H1 (cell line): ENCODE measurements around the gene ITGB7. TPM values are rescaled to one million over a fixed set of nuclear protein-coding genes. Genes with fewer than 3 reads are reported as not detected.
A peak's percentile ranks its signal among the peaks of the same experiment; 100 is the strongest.

ENCODE experiments used
- CTCF ChIA-PET: fragments of 300-600 bp; sonication (Branson Sonifier 250); formaldehyde crosslinking; loops from one replicate; lab custom pipeline; 2021; ENCODE audit not compliant: partially characterized antibody; lab: Charles Lee
- POLR2A ChIA-PET: fragments of 300-600 bp; sonication (Branson Sonifier 250); formaldehyde crosslinking; loops from one replicate; lab custom pipeline; 2021; ENCODE audit warnings: inconsistent platforms; ENCODE audit not compliant: partially characterized antibody; lab: Charles Lee
- DNase-seq, 2 experiments: peaks; one replicate each; pipeline versions ENCODE4 v3.0.0 to v3.0.0-alpha.2; 2010 to 2022; ENCODE audit warnings: low spot score in 2 of 2, low read depth in 1 of 2, mixed read lengths in 1 of 2
- FAIRE-seq: peaks from 2 replicates; lab custom pipeline; 2011; peaks lifted over from hg19 to GRCh38; lab: Jason Lieb, UNC
- H2AFZ ChIP-seq: 2 replicates; pipeline ENCODE4 v1.8.1; 2012; ENCODE audit warnings: low read length, inconsistent platforms
- H2AK5ac ChIP-seq: 2 replicates; pipeline ENCODE4 v1.6.1; 2013; ENCODE audit warnings: low read depth, low read length
- H2BK120ac ChIP-seq: replicated peaks from 2 replicates; pipeline ENCODE3; 2013; ENCODE audit warnings: low read depth, low read length, inconsistent platforms
- H2BK12ac ChIP-seq: 2 replicates; pipeline ENCODE4 v1.6.1; 2013; ENCODE audit warnings: low read depth, low read length
- H2BK15ac ChIP-seq: 2 replicates; pipeline ENCODE4 v1.6.1; 2013; ENCODE audit warnings: low read length
- H2BK20ac ChIP-seq: 2 replicates; pipeline ENCODE4 v1.6.1; 2013; ENCODE audit warnings: low read length
- H2BK5ac ChIP-seq: 2 replicates; pipeline ENCODE4 v1.6.1; 2013; ENCODE audit warnings: low read depth, low read length
- H3K14ac ChIP-seq: 2 replicates; pipeline ENCODE4 v1.6.1; 2013; ENCODE audit warnings: inconsistent platforms; ENCODE audit not compliant: insufficient read length
- H3K18ac ChIP-seq: 2 replicates; pipeline ENCODE4 v1.6.1; 2013; ENCODE audit warnings: low read length; ENCODE audit errors: extremely low read depth
- H3K23ac ChIP-seq: 2 replicates; pipeline ENCODE4 v1.6.1; 2013; ENCODE audit warnings: inconsistent platforms; ENCODE audit not compliant: insufficient read length
- H3K23me2 ChIP-seq: 2 replicates; pipeline ENCODE4 v1.6.1; 2013; ENCODE audit warnings: low read depth, low read length
- H3K27ac ChIP-seq: 2 replicates; pipeline ENCODE4 v1.6.1; 2011; ENCODE audit warnings: low read depth, low read length, inconsistent platforms
- H3K27me3 ChIP-seq, 4 experiments: replicated peaks in 1 of 4; 1 replicate in 1 of 4; 2 replicates in 3 of 4; pipeline versions ENCODE4 v1.6.1 to v1.8.1; 2011 to 2013; ENCODE audit warnings: low read length in 3 of 4, mild to moderate bottlenecking in 3 of 4, inconsistent platforms in 2 of 4, mixed read lengths in 2 of 4, moderate library complexity in 1 of 4; ENCODE audit not compliant: control insufficient read depth in 3 of 4, insufficient read depth in 3 of 4; ENCODE audit errors: extremely low read depth in 1 of 4
- H3K36me3 ChIP-seq, 4 experiments: 2 replicates each; pipeline versions ENCODE4 v1.6.1 to v1.8.1; 2011 to 2013; ENCODE audit warnings: mild to moderate bottlenecking in 4 of 4, low read length in 3 of 4, moderate library complexity in 2 of 4, control low read depth in 1 of 4, inconsistent platforms in 1 of 4; ENCODE audit not compliant: insufficient read depth in 4 of 4, control insufficient read depth in 2 of 4
- H3K4ac ChIP-seq: replicated peaks from 2 replicates; pipeline ENCODE3; 2013; ENCODE audit warnings: low read length, low read depth, mixed read lengths, inconsistent platforms; ENCODE audit not compliant: insufficient read length
- H3K4me1 ChIP-seq, 4 experiments: replicated peaks in 1 of 4; 1 replicate in 1 of 4; 2 replicates in 3 of 4; pipeline versions ENCODE4 v1.6.1 to v1.8.1; 2011 to 2013; ENCODE audit warnings: low read length in 3 of 4, inconsistent platforms in 2 of 4, mixed read lengths in 1 of 4; ENCODE audit not compliant: insufficient read depth in 4 of 4, control insufficient read depth in 3 of 4
- H3K4me2 ChIP-seq, 2 experiments: 2 replicates each; pipeline versions ENCODE4 v1.6.1 to v1.8.1; 2011 to 2013; ENCODE audit warnings: low read depth in 2 of 2, low read length in 2 of 2, control low read depth in 1 of 2, inconsistent platforms in 1 of 2, mild to moderate bottlenecking in 1 of 2; ENCODE audit not compliant: insufficient read depth in 1 of 2
- H3K4me3 ChIP-seq, 4 experiments: fragments of 200-600, 300-600 bp in 1 of 4; sonication (generic), shearing (Covaris generic), sonication (Bioruptor Twin) in 1 of 4; 2 replicates each; pipeline versions ENCODE4 v1.5.1 to v1.8.1; 2011 to 2016; ENCODE audit warnings: low read length in 4 of 4, low read depth in 3 of 4, control low read depth in 2 of 4, inconsistent platforms in 2 of 4, mild to moderate bottlenecking in 2 of 4, mixed read lengths in 1 of 4, moderate library complexity in 1 of 4; ENCODE audit not compliant: insufficient read depth in 2 of 4; ENCODE audit errors: extremely low read depth in 1 of 4
- H3K56ac ChIP-seq: replicated peaks from 2 replicates; pipeline ENCODE3; 2013; ENCODE audit warnings: low read depth, mild to moderate bottlenecking, mixed read lengths, low read length, inconsistent platforms; ENCODE audit not compliant: insufficient read length
- H3K79me1 ChIP-seq: 2 replicates; pipeline ENCODE4 v1.6.1; 2013; ENCODE audit warnings: low read depth, low read length, control low read depth
- H3K79me2 ChIP-seq, 2 experiments: 2 replicates each; pipeline versions ENCODE4 v1.6.1 to v1.8.1; 2012 to 2013; ENCODE audit warnings: low read length in 2 of 2, mild to moderate bottlenecking in 2 of 2, inconsistent platforms in 1 of 2; ENCODE audit not compliant: insufficient read depth in 2 of 2, control insufficient read depth in 1 of 2
- H3K9ac ChIP-seq, 4 experiments: replicated peaks in 1 of 4; 1 replicate in 1 of 4; 2 replicates in 3 of 4; pipeline versions ENCODE4 v1.6.1 to v1.8.1; 2011 to 2013; ENCODE audit warnings: low read depth in 3 of 4, low read length in 3 of 4, control low read depth in 2 of 4, mild to moderate bottlenecking in 2 of 4, moderate library complexity in 2 of 4, inconsistent platforms in 1 of 4; ENCODE audit errors: extremely low read depth in 1 of 4
- H3K9me3 ChIP-seq, 2 experiments: 2 replicates each; pipeline versions ENCODE4 v1.6.1 to v1.8.1; 2012 to 2013; ENCODE audit warnings: mild to moderate bottlenecking in 2 of 2, moderate library complexity in 2 of 2, control low read depth in 1 of 2, inconsistent platforms in 1 of 2, low read depth in 1 of 2, low read length in 1 of 2, mixed read lengths in 1 of 2; ENCODE audit not compliant: insufficient read depth in 2 of 2
- H4K20me1 ChIP-seq, 2 experiments: replicated peaks in 1 of 2; 2 replicates each; pipeline versions ENCODE3 to v1.8.1; 2011 to 2013; ENCODE audit warnings: inconsistent platforms in 2 of 2, low read length in 2 of 2, mild to moderate bottlenecking in 1 of 2; ENCODE audit not compliant: insufficient read depth in 2 of 2, control insufficient read depth in 1 of 2
- H4K5ac ChIP-seq: 2 replicates; pipeline ENCODE4 v1.6.1; 2013; ENCODE audit warnings: low read length, low read depth, mixed read lengths, inconsistent platforms; ENCODE audit not compliant: insufficient read length
- H4K8ac ChIP-seq: 2 replicates; pipeline ENCODE4 v1.8.0; 2013; ENCODE audit warnings: mild to moderate bottlenecking, moderate library complexity, low read length, inconsistent platforms; ENCODE audit not compliant: insufficient read depth; ENCODE audit errors: extremely low read depth
- H4K91ac ChIP-seq: replicated peaks from 2 replicates; pipeline ENCODE3; 2013; ENCODE audit warnings: low read length, mixed read lengths, inconsistent platforms; ENCODE audit not compliant: insufficient read length
- WGBS, 2 experiments: shearing (Covaris generic) in 1 of 2; methylation state at CpG; one replicate each; pipeline versions ENCODE4 v1.1.6 to v1.1.7; 2013 to 2015; ENCODE audit warnings: low lambda C conversion rate in 2 of 2, mixed read lengths in 2 of 2, inconsistent platforms in 1 of 2, low coverage in 1 of 2, missing lambda C conversion rate in 1 of 2; ENCODE audit not compliant: insufficient replicate concordance in 2 of 2, insufficient coverage in 1 of 2, insufficient read length in 1 of 2; ENCODE audit errors: extremely low coverage in 1 of 2, missing lambda C conversion rate in 1 of 2; 5-methylcytosine and 5-hydroxymethylcytosine counted together
- polyA plus RNA-seq, 7 experiments: library from polyadenylated mRNA; depleted of rRNA in 3 of 7; stranded (reverse) in 5 of 7; unstranded in 2 of 7; fragments of >200 nt in 5 of 7; fragments of 200-250 nt in 2 of 7; gene quantifications; 1 replicate in 5 of 7; 2 replicates in 1 of 7; 4 replicates in 1 of 7; pipeline versions ENCODE4 v1.2.1 to v1.2.3, GENCODE V29; 2011 to 2013; ENCODE audit warnings: missing spikeins in 2 of 7, mixed read lengths in 2 of 7
- total RNA-seq: library from RNA; stranded (reverse); fragmentation: NEBNext Ultra II Directional; extraction: Animal tissue kit (Norgen Biotek cat#: 25700); gene quantifications from 2 replicates; pipeline ENCODE4 v1.2.1, GENCODE V29; 2021

Gene ITGB7
- total and polyA plus RNA-seq, 2 of the 8 experiments (the other 6 are each of a cell fraction or from before 2014, with no cell fraction given) = 0.35 to 0.54 TPM

GRCh38 chr12:53174881-53175491, 32.1 kb downstream of the ITGB7 start:
- Histone ChIP-seq H3K27me3 (peaks cover 14 to 74% (median 57%) of the 10 kb centered on the region in 4 experiments), H2BK12ac (no peak overlapping the region)
- CTCF ChIA-PET = interaction anchor here (0.6 to 6.2 kb wide), 27 partner anchors 8 to 146 kb away, joined by 3 to 80 read pairs (median 4); partner anchors contain the start of genes AAAS, ESPL1 and SOAT2

More at GRCh38 chr12:53174881-53175491, 32.1 kb downstream of the ITGB7 start:
- 12% methylated on average over 4 of the region's 4 CpGs; no CpG with 5 or more reads in 1 of the 2 experiments for WGBS, 2 experiments
- Histone ChIP-seq H2BK120ac (no peak overlapping the region), H2AK5ac (no peak overlapping the region), H3K4me2 (peak overlapping the region in 1 of 2 experiments; percentile 9; a peak in 1 of 4 replicates), H4K5ac (no peak overlapping the region), H3K23me2 (peaks cover 4% of the 10 kb centered on the region), H4K91ac (no peak overlapping the region), H3K14ac (no peak overlapping the region), H2BK5ac (no peak overlapping the region), H3K9ac (no peak overlapping the region), H3K4ac (no peak overlapping the region), H4K8ac (no peak overlapping the region), H3K4me3 (no peak overlapping the region), H2AFZ (no peak overlapping the region), H3K56ac (no peak overlapping the region), H3K18ac (no peak overlapping the region), H2BK20ac (no peak overlapping the region), H3K79me2 (no peaks in the 10 kb centered on the region), H3K79me1 (no peaks in the 10 kb centered on the region), H3K27ac (no peak overlapping the region), H3K23ac (no peak overlapping the region), H3K4me1 (peaks cover 1 to 9% (median 5%) of the 10 kb centered on the region in 4 experiments; a peak in 4 of 7 replicates), H2BK15ac (no peak overlapping the region), H4K20me1 (peaks cover 4 to 10% of the 10 kb centered on the region in 2 experiments), H3K9me3 (no peaks in the 10 kb centered on the region), H3K36me3 (no peaks in the 10 kb centered on the region)
- POLR2A ChIA-PET = interaction anchor here (0.9 to 1.4 kb wide), 4 partner anchors 12 to 15 kb away, joined by 3 to 4 read pairs (median 4); no protein-coding TSS in a partner anchor
- DNase-seq (no peak), FAIRE-seq (peak; percentile 95)
